GM19193 (cell line): ENCODE data around the gene CASS4.

ENCODE experiments used
- POLR2A ChIP-seq: IDR thresholded peaks from 4 replicates; pipeline ENCODE4 v1.6.1; 2011; ENCODE audit not compliant: insufficient read depth, insufficient read length; ENCODE audit errors: extremely low read depth

The CASS4 gene

GRCh38 chr20:56414842-56415765 lies 3.0 kb downstream of the CASS4 start:
- no peak for TF ChIP-seq POLR2A

- no peak for TF ChIP-seq POLR2A
These were observed 5.3 kb downstream of the CASS4 start for GRCh38 chr20:56417402-56417801.

GRCh38 chr20:56417911-56418310 lies 5.9 kb downstream of the CASS4 start:
- no peak for TF ChIP-seq POLR2A

- TF ChIP-seq POLR2A = no peak
These were observed 6.4 kb downstream of the CASS4 start for GRCh38 chr20:56418385-56418861.

- TF ChIP-seq POLR2A = no peak
These were observed 8.0 kb downstream of the CASS4 start for GRCh38 chr20:56420028-56420427.

GRCh38 chr20:56420940-56421688 lies 9.1 kb downstream of the CASS4 start:
- TF ChIP-seq POLR2A = no peak

GRCh38 chr20:56422076-56422823 lies 10.2 kb downstream of the CASS4 start:
- no peak for TF ChIP-seq POLR2A

GRCh38 chr20:56422824-56423189 lies 10.7 kb downstream of the CASS4 start:
- no peak for TF ChIP-seq POLR2A

- no peak for TF ChIP-seq POLR2A
These were observed 11.2 kb downstream of the CASS4 start for GRCh38 chr20:56423211-56423610.

- no peak for TF ChIP-seq POLR2A
These were observed 11.8 kb downstream of the CASS4 start for GRCh38 chr20:56423886-56424285.

- no peak for TF ChIP-seq POLR2A
These were observed 12.9 kb downstream of the CASS4 start for GRCh38 chr20:56424931-56425330.

GRCh38 chr20:56426026-56426425 lies 14.0 kb downstream of the CASS4 start:
- no peak for TF ChIP-seq POLR2A

- no peak for TF ChIP-seq POLR2A
These were observed 14.9 kb downstream of the CASS4 start for GRCh38 chr20:56426926-56427325.

- no peak for TF ChIP-seq POLR2A
These were observed 15.7 kb downstream of the CASS4 start for GRCh38 chr20:56427797-56428196.

- no peak for TF ChIP-seq POLR2A
These were observed 16.4 kb downstream of the CASS4 start for GRCh38 chr20:56428410-56428809.
